GM23248 (cell line): Measurements from ENCODE around the gene SLC9C1. TPM values are rescaled to one million over a fixed set of nuclear protein-coding genes. Genes with fewer than 3 reads are reported as not detected.

Experiments
- DNase-seq: peaks from one replicate; pipeline ENCODE4 v3.0.0-alpha.2; 2015
- H2AFZ ChIP-seq: fragments of 200-600 bp; sonication (generic); 2 replicates; pipeline ENCODE4 v1.6.1; 2016; ENCODE audit warnings: antibody characterized with exemption
- H3F3A ChIP-seq: fragments of 200-600 bp; sonication (generic); 2 replicates; pipeline ENCODE4 v1.6.1; 2016; ENCODE audit warnings: mild to moderate bottlenecking, antibody characterized with exemption, mixed run types; ENCODE audit not compliant: insufficient read depth
- H3K27ac ChIP-seq: fragments of 200-600 bp; sonication (generic); 2 replicates; pipeline ENCODE4 v1.5.1; 2016; ENCODE audit warnings: mild to moderate bottlenecking
- H3K27me3 ChIP-seq: fragments of 200-600 bp; sonication (generic); replicated peaks from 2 replicates; pipeline ENCODE4 v1.6.1; 2016; ENCODE audit warnings: mild to moderate bottlenecking; ENCODE audit not compliant: insufficient read depth
- H3K36me3 ChIP-seq: fragments of 200-600 bp; sonication (generic); 2 replicates; pipeline ENCODE4 v1.6.1; 2016; ENCODE audit warnings: low read depth, mild to moderate bottlenecking
- H3K4me1 ChIP-seq: fragments of 200-600 bp; sonication (generic); 2 replicates; pipeline ENCODE4 v1.6.1; 2016; ENCODE audit warnings: mild to moderate bottlenecking; ENCODE audit not compliant: insufficient read depth
- H3K4me2 ChIP-seq: fragments of 200-600 bp; sonication (generic); one replicate; pipeline ENCODE4 v1.6.1; 2016; ENCODE audit warnings: mild to moderate bottlenecking; ENCODE audit not compliant: unreplicated experiment
- H3K4me3 ChIP-seq: fragments of 200-600 bp; sonication (generic); 2 replicates; pipeline ENCODE4 v1.5.1; 2016; ENCODE audit warnings: mild to moderate bottlenecking
- H3K79me2 ChIP-seq: fragments of 200-600 bp; sonication (generic); 2 replicates; pipeline ENCODE4 v1.6.1; 2016; ENCODE audit warnings: mild to moderate bottlenecking; ENCODE audit not compliant: insufficient read depth
- H3K9ac ChIP-seq: fragments of 200-600 bp; sonication (generic); 2 replicates; pipeline ENCODE4 v1.6.1; 2016; ENCODE audit warnings: mild to moderate bottlenecking
- H3K9me2 ChIP-seq: fragments of 200-600 bp; sonication (generic); 2 replicates; pipeline ENCODE4 v1.6.1; 2016; ENCODE audit warnings: mixed run types, mild to moderate bottlenecking, moderate library complexity; ENCODE audit not compliant: insufficient read depth
- H3K9me3 ChIP-seq: fragments of 200-600 bp; sonication (generic); one replicate; pipeline ENCODE4 v1.6.1; 2017; ENCODE audit warnings: low read depth
- H4K20me1 ChIP-seq: fragments of 200-600 bp; sonication (generic); 2 replicates; pipeline ENCODE4 v1.6.0; 2016; ENCODE audit not compliant: insufficient read depth
- EZH2 ChIP-seq: fragments of 200-600 bp; sonication (generic); IDR thresholded peaks from 2 replicates; pipeline ENCODE4 v1.6.1; 2018; ENCODE audit warnings: antibody characterized with exemption, mild to moderate bottlenecking; ENCODE audit not compliant: insufficient read depth, poor library complexity, severe bottlenecking
- EZH2phosphoT487 ChIP-seq: fragments of 200-600 bp; sonication (generic); IDR thresholded peaks from 2 replicates; pipeline ENCODE4 v1.6.1; 2018; ENCODE audit warnings: antibody characterized with exemption, moderate library complexity, mild to moderate bottlenecking, low read depth; ENCODE audit not compliant: insufficient read depth
- WGBS, 2 experiments: methylation state at CpG; one replicate each; pipeline ENCODE4 v1.1.6; 2015 to 2017; ENCODE audit warnings: low lambda C conversion rate in 2 of 2, low coverage in 1 of 2; ENCODE audit errors: missing lambda C conversion rate in 2 of 2; 5-methylcytosine and 5-hydroxymethylcytosine counted together
- in situ Hi-C: fragments of 300-500 bp; cut with MboI; formaldehyde crosslinking; loops from 2 replicates; pipeline ENCODE4 v1.15.0; 2020
- polyA plus RNA-seq: library from polyadenylated mRNA; unstranded; fragments of >200 nt; fragmentation: Nextera tagmentation; extraction: Ambion mirVana; gene quantifications from 2 replicates; pipeline ENCODE4 v1.2.1, GENCODE V29; 2016
- total RNA-seq: library from RNA; depleted of rRNA; stranded (reverse); fragments of >200 nt; shearing (Covaris generic); gene quantifications from 2 replicates; pipeline ENCODE4 v1.2.3, GENCODE V29; 2014

Gene SLC9C1
- total and polyA plus RNA-seq, 2 experiments from 2014 or later: not detected

DNA sequence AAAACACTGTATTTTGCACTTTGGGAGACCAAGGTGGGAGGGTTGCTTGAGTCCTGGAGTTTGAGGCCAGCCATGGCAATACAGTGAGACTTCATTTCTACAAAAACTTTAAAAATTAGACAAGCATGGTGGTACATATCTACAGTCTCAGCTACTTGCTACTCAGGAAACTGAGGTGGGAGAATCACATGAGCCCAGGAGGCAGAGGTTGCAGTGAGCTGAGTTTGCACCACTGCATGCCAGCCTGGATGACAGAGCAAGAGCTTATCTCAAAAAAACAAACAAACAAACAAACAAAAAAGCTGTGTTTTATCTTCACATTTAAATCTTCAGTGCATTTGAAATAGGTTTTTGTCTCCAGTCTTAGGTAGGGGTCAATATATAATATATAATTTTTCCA lies 4.8 kb upstream of the SLC9C1 start:
- Histone ChIP-seq H3K27me3 (no peaks in the 10 kb centered on the region), H3K27ac (no peak overlapping the region), H3K79me2 (no peaks in the 10 kb centered on the region), H3K9ac (no peak overlapping the region), H3K4me1 (peaks cover 7% of the 10 kb centered on the region; the same call in 1 of the 2 replicates), H3K4me3 (no peak overlapping the region), H4K20me1 (no peaks in the 10 kb centered on the region), H3K9me3 (no peaks in the 10 kb centered on the region), H3K36me3 (no peaks in the 10 kb centered on the region), H3K9me2 (no peaks in the 10 kb centered on the region), H3K4me2 (no peak overlapping the region), H3F3A (no peaks in the 10 kb centered on the region), H2AFZ (no peak overlapping the region)
- in situ Hi-C loops: no loop called here
- no peak for DNase-seq
- TF ChIP-seq EZH2 (no peak), EZH2phosphoT487 (no peak)

DNA sequence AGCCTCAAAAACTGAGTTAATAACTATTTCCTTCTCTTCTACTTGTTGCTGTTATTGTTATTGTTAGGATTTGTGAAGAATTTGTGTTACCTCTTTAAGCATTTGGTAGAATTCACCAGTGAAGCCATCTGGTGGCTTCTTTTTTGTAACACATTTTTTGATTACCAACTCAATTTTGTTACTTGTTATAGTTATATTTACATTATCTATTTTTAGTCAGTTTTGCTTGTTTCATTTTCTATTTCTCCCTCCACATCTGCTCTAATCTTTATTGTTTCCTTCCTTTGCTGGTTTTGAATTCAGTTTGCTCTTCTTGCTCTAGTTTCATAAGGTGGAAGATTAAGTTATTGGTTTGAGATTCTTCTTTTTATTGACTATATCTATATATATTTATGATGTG lies 3.7 kb upstream of the SLC9C1 start:
- Histone ChIP-seq H3K9me3 (no peaks in the 10 kb centered on the region), H3K4me3 (no peak overlapping the region), H3K4me1 (no peaks in the 10 kb centered on the region), H3K4me2 (no peak overlapping the region), H3K36me3 (no peaks in the 10 kb centered on the region), H3K9ac (no peak overlapping the region), H3K9me2 (no peaks in the 10 kb centered on the region), H3K27me3 (no peaks in the 10 kb centered on the region), H2AFZ (0 out of 2 replicates have a peak overlapping the region, but pooled peaks have one; percentile 0), H3F3A (no peaks in the 10 kb centered on the region), H3K27ac (no peak overlapping the region), H3K79me2 (no peaks in the 10 kb centered on the region), H4K20me1 (no peaks in the 10 kb centered on the region)
- in situ Hi-C loops: no loop called here
- no peak for TF ChIP-seq EZH2
- no peak for TF ChIP-seq EZH2phosphoT487
- DNase-seq: no peak

DNA sequence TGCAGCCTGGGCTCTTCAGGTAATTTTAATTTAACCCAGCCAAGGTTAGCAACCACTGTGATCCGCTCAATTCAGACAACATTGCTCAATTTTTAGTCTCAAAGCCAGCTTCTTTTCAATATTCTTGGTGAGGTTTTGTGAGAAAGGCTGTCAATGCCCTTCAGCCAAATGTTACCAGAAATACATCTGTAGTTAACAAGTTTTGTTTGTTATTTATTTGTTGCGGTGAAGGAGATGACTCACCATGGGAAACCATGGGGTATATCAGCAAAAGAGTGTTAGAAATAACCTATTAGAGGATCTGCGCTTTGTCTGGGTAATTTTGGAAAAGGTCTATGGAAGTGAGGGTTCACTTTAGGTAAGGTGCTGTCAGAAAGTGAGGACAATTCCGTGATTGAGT lies 5.0 kb downstream of the SLC9C1 start:
- WGBS, 2 experiments: 56 to 59% methylated on average over 4 of the region's 4 CpGs
- no peaks in the 10 kb centered on the region for H3K79me2 ChIP-seq
- no peak overlapping the region for H3K9ac ChIP-seq
- no peaks in the 10 kb centered on the region for H3K9me2 ChIP-seq
- H3K27ac ChIP-seq: no peak overlapping the region
- no peaks in the 10 kb centered on the region for H4K20me1 ChIP-seq
- H3K9me3 ChIP-seq: no peaks in the 10 kb centered on the region
- no peaks in the 10 kb centered on the region for H3F3A ChIP-seq
- in situ Hi-C loops: no loop called here
- no peaks in the 10 kb centered on the region for H3K36me3 ChIP-seq
- 0 out of 2 replicates have a peak, but pooled peaks cover 8% of the 10 kb centered on the region for H3K27me3 ChIP-seq
- TF ChIP-seq EZH2phosphoT487: no peak
- DNase-seq: no peak
- no peak overlapping the region for H3K4me3 ChIP-seq
- H3K4me1 ChIP-seq: no peaks in the 10 kb centered on the region
- H2AFZ ChIP-seq: no peak overlapping the region
- H3K4me2 ChIP-seq: no peak overlapping the region

DNA sequence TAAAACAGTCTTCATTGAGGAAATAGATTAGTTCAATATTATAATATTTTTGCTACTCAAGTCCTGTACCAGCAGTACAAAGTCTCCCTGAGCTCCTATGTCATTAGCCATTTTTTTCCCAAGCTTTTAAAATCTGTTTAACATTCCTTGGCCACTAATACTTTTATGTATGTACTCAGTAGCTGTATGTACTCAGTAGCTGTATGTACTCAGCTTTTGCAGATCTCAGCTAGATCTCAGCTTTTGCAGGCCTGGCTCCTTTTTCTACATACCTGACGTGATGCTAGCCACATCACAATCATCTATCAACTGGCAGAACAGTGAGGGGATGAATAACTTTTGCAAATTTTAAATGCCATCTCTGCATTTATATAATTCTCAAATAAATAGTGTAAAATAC lies 13.8 kb downstream of the SLC9C1 start:
- H3K9me2 ChIP-seq: no peaks in the 10 kb centered on the region
- no peak overlapping the region for H3K27ac ChIP-seq
- H3K9ac ChIP-seq: no peak overlapping the region
- no peaks in the 10 kb centered on the region for H3K4me1 ChIP-seq
- H3K36me3 ChIP-seq: no peaks in the 10 kb centered on the region
- WGBS, 2 experiments: 19 to 25% methylated on average over 1 of the region's 1 CpG
- H3K4me3 ChIP-seq: no peak overlapping the region
- no peak overlapping the region for H2AFZ ChIP-seq
- peaks cover 60% of the 10 kb centered on the region for H3K27me3 ChIP-seq
- no peaks in the 10 kb centered on the region for H3F3A ChIP-seq
- H3K79me2 ChIP-seq: no peaks in the 10 kb centered on the region
- H3K4me2 ChIP-seq: no peak overlapping the region
- no peak for DNase-seq
- no peaks in the 10 kb centered on the region for H4K20me1 ChIP-seq
- no peak for TF ChIP-seq EZH2
- TF ChIP-seq EZH2phosphoT487: no peak
- H3K9me3 ChIP-seq: no peaks in the 10 kb centered on the region
- in situ Hi-C loops: no loop called here

DNA sequence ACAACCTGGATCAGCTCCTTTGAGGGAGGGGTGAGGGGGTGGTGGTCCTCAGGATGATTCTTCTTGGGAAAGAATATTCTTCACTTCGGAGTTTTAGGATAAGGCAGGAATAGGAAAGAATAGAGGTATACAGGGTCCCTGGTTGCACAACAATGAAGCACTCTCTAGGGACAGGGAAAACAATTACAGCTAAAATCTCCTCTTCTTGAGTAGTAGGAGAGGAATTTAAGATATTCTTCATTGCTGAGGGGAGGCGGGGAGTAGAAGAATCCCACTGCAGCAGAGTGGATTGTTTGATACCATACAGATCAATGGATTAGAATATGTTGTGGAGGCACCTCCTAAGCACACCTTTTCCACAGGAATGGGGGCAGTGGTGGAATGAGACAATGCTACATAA lies 20.5 kb downstream of the SLC9C1 start:
- H3F3A ChIP-seq: no peaks in the 10 kb centered on the region
- H3K4me2 ChIP-seq: no peak overlapping the region
- no peaks in the 10 kb centered on the region for H4K20me1 ChIP-seq
- no peak overlapping the region for H2AFZ ChIP-seq
- H3K27me3 ChIP-seq: peaks cover 14% of the 10 kb centered on the region
- in situ Hi-C loops: no loop called here
- H3K9me3 ChIP-seq: no peaks in the 10 kb centered on the region
- no peaks in the 10 kb centered on the region for H3K36me3 ChIP-seq
- no peak overlapping the region for H3K9ac ChIP-seq
- no peaks in the 10 kb centered on the region for H3K4me1 ChIP-seq
- TF ChIP-seq EZH2 (no peak), EZH2phosphoT487 (no peak)
- 46 to 50% methylated on average over 2 of the region's 2 CpGs for WGBS, 2 experiments
- DNase-seq: no peak
- H3K27ac ChIP-seq: no peak overlapping the region
- no peak overlapping the region for H3K4me3 ChIP-seq
- no peaks in the 10 kb centered on the region for H3K9me2 ChIP-seq
- H3K79me2 ChIP-seq: no peaks in the 10 kb centered on the region
